ENCODE data around the gene CHAF1A. TPM values are rescaled to one million over a fixed set of nuclear protein-coding genes. Genes with fewer than 3 reads are reported as not detected.
A peak's percentile ranks its signal among the peaks of the same experiment; 100 is the strongest.

The CHAF1A gene
- total and polyA plus RNA-seq, 2 experiments from 2014 or later: 113 to 125 TPM

GRCh38 chr19:4456843-4457653 lies 54.6 kb downstream of the CHAF1A start:
- 0 out of 2 replicates have a peak, but pooled peaks cover 4% of the 10 kb centered on the region for H3K79me2 ChIP-seq (replicated peaks; ENCODE audit: insufficient read depth)
- H3F3A ChIP-seq (replicated peaks; ENCODE audit: low read depth): no peaks in the 10 kb centered on the region
- no peaks in the 10 kb centered on the region for H3K36me3 ChIP-seq (ENCODE audit: insufficient read depth)
- H3K9me2 ChIP-seq (ENCODE audit: insufficient read depth): no peaks in the 10 kb centered on the region
- TF ChIP-seq STAT1 (IDR thresholded peaks at IDR 0.05; ENCODE audit: unreplicated experiment) (no peak), CTCF (conservative IDR thresholded peaks at IDR 0.05; ENCODE audit: low read depth in 2 of 2) (no peak), ETS1 (IDR thresholded peaks at IDR 0.05) (no peak), EZH2phosphoT487 (IDR thresholded peaks at IDR 0.05; ENCODE audit: unreplicated experiment) (no peak), EZH2 (IDR thresholded peaks at IDR 0.05; ENCODE audit: low read depth, unreplicated experiment) (no peak), CREB1 (CRISPR knock-in tag; IDR thresholded peaks at IDR 0.05; ENCODE audit: low read depth) (no peak)
- peak overlapping the region; percentile 92; the same call in 1 of the 2 replicates for H3K27ac ChIP-seq (ENCODE audit: low read depth)
- peak overlapping the region; percentile 84 for H2AFZ ChIP-seq
- H3K4me2 ChIP-seq: peak overlapping the region; percentile 98
- no peaks in the 10 kb centered on the region for H3K27me3 ChIP-seq (ENCODE audit: insufficient read depth)
- H3K4me3 ChIP-seq: peak overlapping the region; percentile 77
- H4K20me1 ChIP-seq (replicated peaks; ENCODE audit: insufficient read depth): no peaks in the 10 kb centered on the region; the same call in 1 of the 2 replicates
- Mint-ChIP-seq H3K27me3 (ENCODE audit: insufficient read depth, low read depth, poor library complexity) (peaks cover 25% of the 10 kb centered on the region), H3K36me3 (ENCODE audit: low read depth) (peaks cover 5% of the 10 kb centered on the region; the same call in 1 of the 3 replicates), H3K4me3 (peak overlapping the region; percentile 80), H3K27ac (peak overlapping the region; percentile 96), H3K4me1 (peaks cover 11% of the 10 kb centered on the region), H3K9me3 (no peaks in the 10 kb centered on the region)
- peaks cover 12% of the 10 kb centered on the region for H3K4me1 ChIP-seq (ENCODE audit: insufficient read depth)
- DNase-seq (ENCODE audit: low spot score) (peak; percentile 85), ATAC-seq (peak; percentile 46)

- Histone ChIP-seq H3K4me3 (peak within 1 kb of the TSS; percentile 77), H3K27ac (ENCODE audit: low read depth) (peak within 1 kb of the TSS; percentile 92), H3K9me2 (ENCODE audit: insufficient read depth) (no peaks in the 10 kb centered on the region), H3K79me2 (replicated peaks; ENCODE audit: insufficient read depth) (0 out of 2 replicates have a peak, but pooled peaks cover 4% of the 10 kb centered on the region), H4K20me1 (replicated peaks; ENCODE audit: insufficient read depth) (no peaks in the 10 kb centered on the region; the same call in 1 of the 2 replicates), H2AFZ (peak within 1 kb of the TSS; percentile 84), H3F3A (replicated peaks; ENCODE audit: low read depth) (no peaks in the 10 kb centered on the region), H3K4me1 (ENCODE audit: insufficient read depth) (peaks cover 12% of the 10 kb centered on the region), H3K27me3 (ENCODE audit: insufficient read depth) (no peaks in the 10 kb centered on the region), H3K36me3 (ENCODE audit: insufficient read depth) (no peaks in the 10 kb centered on the region), H3K4me2 (peak within 1 kb of the TSS; percentile 98)
- H3K36me3 Mint-ChIP-seq (ENCODE audit: low read depth): no peaks in the 10 kb centered on the region
- ATAC-seq (peak; percentile 91), DNase-seq (ENCODE audit: low spot score) (peak; percentile 100)
- H3K27me3 Mint-ChIP-seq (ENCODE audit: insufficient read depth, low read depth, poor library complexity): peaks cover 20% of the 10 kb centered on the region
- no peak for TF ChIP-seq STAT1 (IDR thresholded peaks at IDR 0.05; ENCODE audit: unreplicated experiment)
- TF ChIP-seq CREB1 (CRISPR knock-in tag; IDR thresholded peaks at IDR 0.05; ENCODE audit: low read depth): peak; percentile 75
- TF ChIP-seq NANOG (IDR thresholded peaks at IDR 0.05; ENCODE audit: borderline replicate concordance): no peak
- TF ChIP-seq POLR2AphosphoS5 (IDR thresholded peaks at IDR 0.05; ENCODE audit: low read depth): peak; percentile 26
- peak; percentile 82 for TF ChIP-seq ETS1 (IDR thresholded peaks at IDR 0.05)
- peaks cover 11% of the 10 kb centered on the region for H3K4me1 Mint-ChIP-seq
- H3K4me3 Mint-ChIP-seq: peak within 1 kb of the TSS; percentile 80
- H3K27ac Mint-ChIP-seq: peak within 1 kb of the TSS; percentile 96
- H3K9me3 Mint-ChIP-seq: no peaks in the 10 kb centered on the region
These were observed 55.4 kb downstream of the CHAF1A start, which contains the start of gene UBXN6 for GRCh38 chr19:4457654-4458395. UBXN6 (minus strand) TSS chr19:4457794; CDS start chr19:4457697, 97 bp downstream.

All from GM23338 (cell line).